ENCODE measurements around the gene BRME1. TPM values are rescaled to one million over a fixed set of nuclear protein-coding genes. Genes with fewer than 3 reads are reported as not detected.
A peak's percentile ranks its signal among the peaks of the same experiment; 100 is the strongest.

Gene BRME1
- total RNA-seq, 4 donors from 2014 or later = 0.42 to 1.1 (median 0.78) TPM

DNA sequence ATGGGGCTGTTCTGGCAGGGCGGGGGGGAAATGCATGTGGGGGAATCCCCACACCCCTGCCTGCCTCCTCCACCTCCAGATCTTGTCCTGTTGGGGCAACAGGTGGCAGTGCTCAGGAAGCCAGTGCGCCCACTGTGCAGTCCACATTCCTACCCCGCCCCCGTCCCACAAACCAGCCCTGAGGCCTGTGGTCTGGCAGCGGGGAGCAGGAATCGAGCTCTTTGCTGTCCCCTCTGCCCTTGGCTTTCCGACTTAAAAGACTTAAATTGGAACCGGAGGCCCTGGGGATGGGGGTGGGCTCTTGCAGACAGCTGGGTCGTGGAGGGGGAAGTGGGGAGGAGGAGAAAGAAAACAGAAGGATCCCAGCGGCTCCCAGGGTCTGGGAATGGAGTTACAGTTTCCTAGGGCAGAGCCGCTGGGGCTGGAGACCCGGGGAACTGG, 24.6 kb downstream of the BRME1 start:
- WGBS = 50% methylated on average over 7 of the region's 12 CpGs
- Histone ChIP-seq H3K27me3 (no peaks in the 10 kb centered on the region), H3K4me1 (peaks cover 15 to 32% (median 27%) of the 10 kb centered on the region in 4 donors), H3K36me3 (no peaks in the 10 kb centered on the region), H3K27ac (replicated peaks in 1 of 4) (peak overlapping the region; percentile 74 to 79 (median 78)), H3K9me3 (no peaks in the 10 kb centered on the region), H3K4me3 (no peak overlapping the region)
- intact Hi-C loops (cut with DNase I) = loop anchor here (5.0 kb wide), 1 partner anchor 176 kb away; no protein-coding TSS in a partner anchor
- DNase-seq (ENCODE audit: extremely low spot score) = no peak
- TF ChIP-seq, protein P1, sequence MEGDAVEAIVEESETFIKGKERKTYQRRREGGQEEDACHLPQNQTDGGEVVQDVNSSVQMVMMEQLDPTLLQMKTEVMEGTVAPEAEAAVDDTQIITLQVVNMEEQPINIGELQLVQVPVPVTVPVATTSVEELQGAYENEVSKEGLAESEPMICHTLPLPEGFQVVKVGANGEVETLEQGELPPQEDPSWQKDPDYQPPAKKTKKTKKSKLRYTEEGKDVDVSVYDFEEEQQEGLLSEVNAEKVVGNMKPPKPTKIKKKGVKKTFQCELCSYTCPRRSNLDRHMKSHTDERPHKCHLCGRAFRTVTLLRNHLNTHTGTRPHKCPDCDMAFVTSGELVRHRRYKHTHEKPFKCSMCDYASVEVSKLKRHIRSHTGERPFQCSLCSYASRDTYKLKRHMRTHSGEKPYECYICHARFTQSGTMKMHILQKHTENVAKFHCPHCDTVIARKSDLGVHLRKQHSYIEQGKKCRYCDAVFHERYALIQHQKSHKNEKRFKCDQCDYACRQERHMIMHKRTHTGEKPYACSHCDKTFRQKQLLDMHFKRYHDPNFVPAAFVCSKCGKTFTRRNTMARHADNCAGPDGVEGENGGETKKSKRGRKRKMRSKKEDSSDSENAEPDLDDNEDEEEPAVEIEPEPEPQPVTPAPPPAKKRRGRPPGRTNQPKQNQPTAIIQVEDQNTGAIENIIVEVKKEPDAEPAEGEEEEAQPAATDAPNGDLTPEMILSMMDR (IDR thresholded peaks at IDR 0.05) = no peak
- TF ChIP-seq EP300 (IDR thresholded peaks at IDR 0.05) = no peak
- no peak for TF ChIP-seq POLR2A (IDR thresholded peaks at IDR 0.05; ENCODE audit: low read depth)
- TF ChIP-seq POLR2AphosphoS5 (IDR thresholded peaks at IDR 0.05) = no peak

- H3K36me3 ChIP-seq = no peaks in the 10 kb centered on the region
- TF ChIP-seq POLR2A (IDR thresholded peaks at IDR 0.05; ENCODE audit: low read depth) (no peak), POLR2AphosphoS5 (IDR thresholded peaks at IDR 0.05) (peak; percentile 76 to 84), EP300 (IDR thresholded peaks at IDR 0.05) (no peak)
- TF ChIP-seq, protein P1 (IDR thresholded peaks at IDR 0.05) = peak; percentile 98 to 100 (median 98)
- peak; percentile 99 for DNase-seq (ENCODE audit: extremely low spot score)
- H3K9me3 ChIP-seq = no peaks in the 10 kb centered on the region
- peak overlapping the region; percentile 74 to 79 (median 78) for H3K27ac ChIP-seq (replicated peaks in 1 of 4)
- intact Hi-C loops (cut with DNase I) = loop anchor here (1.0 to 5.0 kb wide), 2 partner anchors 177 to 195 kb away; no protein-coding TSS in a partner anchor
- H3K4me1 ChIP-seq = peaks cover 15 to 32% (median 27%) of the 10 kb centered on the region in 4 donors
- 15% methylated on average over 11 of the region's 34 CpGs for WGBS
- peak overlapping the region; percentile 36 to 50 (median 42) for H3K4me3 ChIP-seq
- no peaks in the 10 kb centered on the region for H3K27me3 ChIP-seq
Measured at GRCh38 chr19:13880059-13881043, 25.6 kb downstream of the BRME1 start.

DNA sequence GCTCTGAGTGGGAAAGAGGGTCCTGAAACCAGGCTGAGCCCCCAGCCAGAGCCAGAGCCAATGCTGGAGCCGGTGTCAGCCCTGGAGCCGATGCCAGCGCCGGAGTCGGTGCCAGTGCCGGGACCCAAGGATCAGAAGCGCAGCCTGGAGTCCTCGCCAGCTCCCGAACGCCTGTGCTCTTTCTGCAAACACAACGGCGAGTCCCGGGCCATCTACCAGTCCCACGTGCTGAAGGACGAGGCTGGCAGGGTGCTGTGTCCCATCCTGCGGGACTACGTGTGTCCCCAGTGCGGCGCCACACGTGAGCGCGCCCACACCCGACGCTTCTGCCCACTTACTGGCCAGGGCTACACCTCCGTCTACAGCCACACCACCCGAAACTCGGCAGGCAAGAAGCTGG, 28.6 kb downstream of the BRME1 start:
- no peak for DNase-seq (ENCODE audit: extremely low spot score)
- WGBS = 90% methylated on average over 15 of the region's 27 CpGs
- intact Hi-C loops (cut with DNase I) = no loop called here
- Histone ChIP-seq H3K4me3 (no peak overlapping the region), H3K36me3 (no peaks in the 10 kb centered on the region), H3K4me1 (peaks cover 19 to 46% (median 39%) of the 10 kb centered on the region in 4 donors), H3K27ac (replicated peaks in 1 of 4) (no peak overlapping the region), H3K27me3 (peaks cover 0 to 9% (median 0%) of the 10 kb centered on the region in 4 donors), H3K9me3 (no peaks in the 10 kb centered on the region)
- TF ChIP-seq EP300 (IDR thresholded peaks at IDR 0.05) = no peak

- Histone ChIP-seq H3K9me3 (no peaks in the 10 kb centered on the region), H3K4me1 (peaks cover 19 to 41% (median 36%) of the 10 kb centered on the region in 4 donors), H3K4me3 (no peak within 1 kb of the TSS), H3K36me3 (no peaks in the 10 kb centered on the region), H3K27me3 (peaks cover 0 to 9% (median 0%) of the 10 kb centered on the region in 4 donors), H3K27ac (replicated peaks in 1 of 4) (no peak within 1 kb of the TSS)
- TF ChIP-seq EP300 (IDR thresholded peaks at IDR 0.05) (no peak), POLR2A (IDR thresholded peaks at IDR 0.05; ENCODE audit: low read depth) (no peak)
- TF ChIP-seq, protein P1 (IDR thresholded peaks at IDR 0.05) = no peak
- intact Hi-C loops (cut with DNase I) = no loop called here
- 57% methylated on average over 4 of the region's 5 CpGs for WGBS
- no peak for DNase-seq (ENCODE audit: extremely low spot score)
Measured at GRCh38 chr19:13876834-13877233, 29.1 kb downstream of the BRME1 start, which contains the start of gene NANOS3. TSS of gene NANOS3 (plus strand) at chr19:13877134. CDS start at chr19:13877249, 115 bp downstream.

DNA sequence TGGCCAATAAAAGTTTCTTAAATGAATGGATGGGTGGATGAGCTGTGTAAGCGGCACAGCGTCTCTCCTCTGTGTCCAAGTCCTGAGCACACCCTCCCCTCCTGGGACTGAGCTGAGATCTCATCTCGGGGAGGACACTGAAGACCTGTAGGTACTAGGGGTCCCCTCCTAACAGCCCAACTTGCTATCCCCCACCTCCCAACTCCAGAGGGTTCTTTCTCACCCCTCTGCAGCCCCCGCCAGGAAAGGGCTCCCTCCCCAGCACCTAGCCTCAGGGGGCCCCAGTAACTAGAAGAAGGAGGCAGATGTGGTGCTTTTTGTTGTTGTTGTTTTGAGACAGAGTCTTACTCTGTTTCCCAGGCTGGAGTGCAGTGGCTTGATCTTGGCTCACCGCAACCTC, 30.1 kb downstream of the BRME1 start:
- Histone ChIP-seq H3K27me3 (peaks cover 0 to 9% (median 0%) of the 10 kb centered on the region in 4 donors), H3K4me3 (no peak overlapping the region), H3K27ac (replicated peaks in 1 of 4) (no peak overlapping the region), H3K4me1 (peaks cover 13 to 31% (median 27%) of the 10 kb centered on the region in 4 donors), H3K36me3 (no peaks in the 10 kb centered on the region), H3K9me3 (no peaks in the 10 kb centered on the region)
- intact Hi-C loops (cut with DNase I) = no loop called here
- WGBS = 96% methylated on average over 5 of the region's 5 CpGs
- DNase-seq (ENCODE audit: extremely low spot score) = no peak
- TF ChIP-seq, protein P1 (IDR thresholded peaks at IDR 0.05) = no peak

Data from esophagus muscularis mucosa (tissue), 4 donors.